ENCODE results near the gene MARCHF10. TPM values are rescaled to one million over a fixed set of nuclear protein-coding genes. Genes with fewer than 3 reads are reported as not detected.

Gene MARCHF10
- total RNA-seq, 2 donors from 2014 or later, result 29.7 TPM; not detected in 1

- 69% methylated on average over 6 of the region's 6 CpGs for WGBS
- TF ChIP-seq CTCF (IDR thresholded peaks at IDR 0.05) (no peak), POLR2A (IDR thresholded peaks at IDR 0.05) (no peak), POLR2AphosphoS5 (IDR thresholded peaks at IDR 0.05) (no peak)
- intact Hi-C loops (cut with DNase I), result no loop called here
Observed at GRCh38 chr17:62727916-62728672, 80.0 kb downstream of the MARCHF10 start.

GRCh38 chr17:62725791-62726249 is 82.3 kb downstream of the MARCHF10 start:
- 21% methylated on average over 5 of the region's 5 CpGs for WGBS
- Histone ChIP-seq H3K4me1 (replicated peaks) (no peaks in the 10 kb centered on the region), H3K4me3 (no peak overlapping the region), H3K9me3 (no peaks in the 10 kb centered on the region), H3K27me3 (replicated peaks; ENCODE audit: insufficient read depth) (no peaks in the 10 kb centered on the region), H3K36me3 (no peaks in the 10 kb centered on the region), H3K27ac (no peak overlapping the region)
- TF ChIP-seq CTCF (IDR thresholded peaks at IDR 0.05) (no peak), POLR2AphosphoS5 (IDR thresholded peaks at IDR 0.05) (peak; percentile 93), POLR2A (IDR thresholded peaks at IDR 0.05) (peak; percentile 11)
- peak; percentile 69 for DNase-seq (ENCODE audit: low spot score)
- intact Hi-C loops (cut with DNase I), result no loop called here

More at GRCh38 chr17:62727916-62728672, 80.0 kb downstream of the MARCHF10 start:
- H3K27me3 ChIP-seq (replicated peaks; ENCODE audit: insufficient read depth), result no peaks in the 10 kb centered on the region
- H3K4me1 ChIP-seq (replicated peaks), result no peaks in the 10 kb centered on the region
- no peaks in the 10 kb centered on the region for H3K9me3 ChIP-seq
- DNase-seq (ENCODE audit: low spot score), result no peak
- no peak overlapping the region for H3K4me3 ChIP-seq
- no peak overlapping the region for H3K27ac ChIP-seq
- H3K36me3 ChIP-seq, result no peaks in the 10 kb centered on the region

GRCh38 chr17:62724398-62725146 is 83.5 kb downstream of the MARCHF10 start:
- 32% methylated on average over 16 of the region's 16 CpGs for WGBS
- intact Hi-C loops (cut with DNase I), result no loop called here
- Histone ChIP-seq H3K36me3 (no peaks in the 10 kb centered on the region), H3K4me3 (no peak overlapping the region), H3K27ac (no peak overlapping the region), H3K9me3 (no peaks in the 10 kb centered on the region), H3K4me1 (replicated peaks) (no peaks in the 10 kb centered on the region), H3K27me3 (replicated peaks; ENCODE audit: insufficient read depth) (no peaks in the 10 kb centered on the region)
- DNase-seq (ENCODE audit: low spot score), result peak; percentile 53
- TF ChIP-seq POLR2AphosphoS5 (IDR thresholded peaks at IDR 0.05) (peak; percentile 45), POLR2A (IDR thresholded peaks at IDR 0.05) (no peak)

GRCh38 chr17:62723842-62724241 is 84.3 kb downstream of the MARCHF10 start:
- no peaks in the 10 kb centered on the region for H3K4me1 ChIP-seq (replicated peaks)
- no peak for TF ChIP-seq CTCF (IDR thresholded peaks at IDR 0.05)
- no peak for TF ChIP-seq POLR2AphosphoS5 (IDR thresholded peaks at IDR 0.05)
- no peak overlapping the region for H3K4me3 ChIP-seq
- WGBS, result 64% methylated on average over 7 of the region's 7 CpGs
- no peaks in the 10 kb centered on the region for H3K36me3 ChIP-seq
- no peaks in the 10 kb centered on the region for H3K9me3 ChIP-seq
- no peak for DNase-seq (ENCODE audit: low spot score)
- intact Hi-C loops (cut with DNase I), result no loop called here
- H3K27ac ChIP-seq, result no peak overlapping the region
- no peaks in the 10 kb centered on the region for H3K27me3 ChIP-seq (replicated peaks; ENCODE audit: insufficient read depth)

GRCh38 chr17:62722625-62723024 is 85.5 kb downstream of the MARCHF10 start:
- Histone ChIP-seq H3K4me3 (no peak overlapping the region), H3K27me3 (replicated peaks; ENCODE audit: insufficient read depth) (no peaks in the 10 kb centered on the region), H3K27ac (no peak overlapping the region), H3K36me3 (no peaks in the 10 kb centered on the region), H3K9me3 (no peaks in the 10 kb centered on the region), H3K4me1 (replicated peaks) (no peaks in the 10 kb centered on the region)
- DNase-seq (ENCODE audit: low spot score), result no peak
- no peak for TF ChIP-seq POLR2AphosphoS5 (IDR thresholded peaks at IDR 0.05)
- no peak for TF ChIP-seq CTCF (IDR thresholded peaks at IDR 0.05)
- TF ChIP-seq POLR2A (IDR thresholded peaks at IDR 0.05), result no peak
- intact Hi-C loops (cut with DNase I), result no loop called here
- WGBS, result 29% methylated on average over 1 of the region's 1 CpG
